ENCODE measurements around the gene RPS25. TPM values are rescaled to one million over a fixed set of nuclear protein-coding genes. Genes with fewer than 3 reads are reported as not detected.
"Not testable (repeated sequence)": the region's sequence is repeated elsewhere in the genome, so short reads cannot be mapped to it uniquely, and the experiment has no call there.

Gene RPS25
- total RNA-seq, 1 donor: 1,259 TPM

DNA sequence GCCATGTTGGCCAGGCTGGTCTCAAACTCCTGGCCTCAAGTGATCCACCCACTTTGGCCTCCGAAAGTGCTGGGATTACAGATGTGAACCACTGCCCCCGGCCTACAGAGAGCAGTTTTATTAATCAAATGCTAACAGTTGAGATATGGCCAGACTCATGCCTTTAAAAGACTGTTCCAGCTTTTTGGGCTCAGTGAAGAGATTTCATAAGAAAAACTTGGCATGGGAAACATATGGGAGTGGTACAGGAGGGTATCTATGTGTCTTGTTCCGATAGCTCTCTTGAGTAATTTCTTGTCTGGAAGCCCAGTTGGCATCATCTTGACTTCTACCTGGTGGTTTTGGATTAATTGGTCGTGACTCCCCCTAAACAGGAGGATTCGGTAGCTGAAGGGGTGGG is 20.7 kb upstream of the RPS25 start:
- Histone ChIP-seq H3K27ac (ENCODE audit: low read depth, low read length) (no peak overlapping the region), H3K9me3 (ENCODE audit: low read depth, low read length) (no peaks in the 10 kb centered on the region), H2AFZ (ENCODE audit: low read length) (no peak overlapping the region), H3K4me2 (ENCODE audit: insufficient read depth, low read length) (no peak overlapping the region), H3K4me1 (ENCODE audit: insufficient read depth, low read length) (no peaks in the 10 kb centered on the region), H3K27me3 (ENCODE audit: insufficient read depth, low read length) (no peaks in the 10 kb centered on the region), H4K20me1 (ENCODE audit: insufficient read depth, low read length) (no peaks in the 10 kb centered on the region), H3K79me2 (ENCODE audit: insufficient read depth, low read length) (no peaks in the 10 kb centered on the region), H3K36me3 (ENCODE audit: insufficient read depth, low read length) (no peaks in the 10 kb centered on the region), H3K4me3 (ENCODE audit: insufficient read depth, low read length) (no peak overlapping the region)
- no peak for DNase-seq (ENCODE audit: insufficient read length, low spot score, missing footprints)
- TF ChIP-seq CTCF (IDR thresholded peaks at IDR 0.05; ENCODE audit: extremely low read depth, low read depth, low read length): no peak

- Histone ChIP-seq H3K4me2 (ENCODE audit: insufficient read depth, low read length) (no peak overlapping the region), H3K79me2 (ENCODE audit: insufficient read depth, low read length) (no peaks in the 10 kb centered on the region), H3K27me3 (ENCODE audit: insufficient read depth, low read length) (no peaks in the 10 kb centered on the region), H3K36me3 (ENCODE audit: insufficient read depth, low read length) (no peaks in the 10 kb centered on the region), H3K4me1 (ENCODE audit: insufficient read depth, low read length) (peaks cover 4% of the 10 kb centered on the region), H3K27ac (ENCODE audit: low read depth, low read length) (no peak overlapping the region), H3K9me3 (ENCODE audit: low read depth, low read length) (no peaks in the 10 kb centered on the region), H4K20me1 (ENCODE audit: insufficient read depth, low read length) (no peaks in the 10 kb centered on the region), H2AFZ (ENCODE audit: low read length) (no peak overlapping the region), H3K4me3 (ENCODE audit: insufficient read depth, low read length) (no peak overlapping the region)
- TF ChIP-seq CTCF (IDR thresholded peaks at IDR 0.05; ENCODE audit: extremely low read depth, low read depth, low read length): no peak
- DNase-seq (ENCODE audit: insufficient read length, low spot score, missing footprints): no peak
Observed at GRCh38 chr11:119034813-119035212, 16.7 kb upstream of the RPS25 start.

- H3K4me2 ChIP-seq (ENCODE audit: insufficient read depth, low read length); H3K9me3 ChIP-seq (ENCODE audit: low read depth, low read length); DNase-seq (ENCODE audit: insufficient read length, low spot score, missing footprints); H4K20me1 ChIP-seq (ENCODE audit: insufficient read depth, low read length); H3K4me1 ChIP-seq (ENCODE audit: insufficient read depth, low read length); H2AFZ ChIP-seq (ENCODE audit: low read length); H3K4me3 ChIP-seq (ENCODE audit: insufficient read depth, low read length); H3K79me2 ChIP-seq (ENCODE audit: insufficient read depth, low read length); H3K36me3 ChIP-seq (ENCODE audit: insufficient read depth, low read length); H3K27me3 ChIP-seq (ENCODE audit: insufficient read depth, low read length); H3K27ac ChIP-seq (ENCODE audit: low read depth, low read length): not testable (repeated sequence)
Observed at GRCh38 chr11:119033421-119033820, 15.3 kb upstream of the RPS25 start.

- peaks cover 10% of the 10 kb centered on the region for H3K4me1 ChIP-seq (ENCODE audit: insufficient read depth, low read length)
Observed at GRCh38 chr11:119031912-119032280, 13.8 kb upstream of the RPS25 start.

More at GRCh38 chr11:119031912-119032280, 13.8 kb upstream of the RPS25 start:
- Histone ChIP-seq H4K20me1 (ENCODE audit: insufficient read depth, low read length) (no peaks in the 10 kb centered on the region), H3K36me3 (ENCODE audit: insufficient read depth, low read length) (no peaks in the 10 kb centered on the region), H3K27me3 (ENCODE audit: insufficient read depth, low read length) (no peaks in the 10 kb centered on the region), H2AFZ (ENCODE audit: low read length) (peak overlapping the region; percentile 6), H3K4me2 (ENCODE audit: insufficient read depth, low read length) (no peak overlapping the region), H3K27ac (ENCODE audit: low read depth, low read length) (no peak overlapping the region), H3K4me3 (ENCODE audit: insufficient read depth, low read length) (no peak overlapping the region), H3K9me3 (ENCODE audit: low read depth, low read length) (no peaks in the 10 kb centered on the region), H3K79me2 (ENCODE audit: insufficient read depth, low read length) (no peaks in the 10 kb centered on the region)
- no peak for TF ChIP-seq CTCF (IDR thresholded peaks at IDR 0.05; ENCODE audit: extremely low read depth, low read depth, low read length)
- no peak for DNase-seq (ENCODE audit: insufficient read length, low spot score, missing footprints)
